ENCODE data around the gene IL1B.

GRCh38 chr2:112849956-112850355 is 13.4 kb upstream of the IL1B start:
- TF ChIP-seq RBBP5 (IDR thresholded peaks at IDR 0.05; ENCODE audit: borderline replicate concordance, low read depth, low read length) (no peak), CTCF (IDR thresholded peaks at IDR 0.05; ENCODE audit: control extremely low read depth in 1 of 3, insufficient read depth in 1 of 3, low read depth in 1 of 3, low read length in 3 of 3) (no peak), POLR2A (IDR thresholded peaks at IDR 0.05; ENCODE audit: control extremely low read depth in 1 of 2, low read depth in 2 of 2, low read length in 2 of 2) (no peak), YY1 (IDR thresholded peaks at IDR 0.05; ENCODE audit: low read depth, low read length) (no peak), ATF3 (IDR thresholded peaks at IDR 0.05; ENCODE audit: insufficient read depth, low read depth, low read length) (no peak), EZH2 (IDR thresholded peaks at IDR 0.05; ENCODE audit: low read depth, low read length, severe bottlenecking) (no peak), POLR2AphosphoS5 (IDR thresholded peaks at IDR 0.05; ENCODE audit: low read depth, low read length) (no peak), SP2 (IDR thresholded peaks at IDR 0.05; ENCODE audit: low read length) (no peak), JUN (IDR thresholded peaks at IDR 0.05; ENCODE audit: low read depth, low read length) (no peak)

All from H1 (cell line).